Thoracic aorta (tissue), 2 donors: ENCODE measurements around the gene GALNT2. TPM values are rescaled to one million over a fixed set of nuclear protein-coding genes. Genes with fewer than 3 reads are reported as not detected.

ENCODE experiments used
- ATAC-seq: fragments of 150-250 bp; one replicate; pipeline ENCODE4 v1.8.0; 2017; ENCODE audit warnings: low read depth; ENCODE audit not compliant: insufficient number of reproducible peaks, low FRiP score
- DNase-seq: peaks from one replicate; pipeline ENCODE4 v3.0.0-alpha.2; 2020; ENCODE audit warnings: low spot score
- H3K27ac ChIP-seq, 2 donors: fragments of 200-600 bp; sonication (generic); 1 replicate in 1 of 2; 2 replicates in 1 of 2; pipeline ENCODE4 v1.5.1; 2016; ENCODE audit warnings: mild to moderate bottlenecking in 2 of 2, moderate library complexity in 2 of 2
- H3K27me3 ChIP-seq: fragments of 200-600 bp; sonication (generic); replicated peaks from 2 replicates; pipeline ENCODE4 v1.6.0; 2016; ENCODE audit warnings: mild to moderate bottlenecking; ENCODE audit not compliant: insufficient read depth
- H3K36me3 ChIP-seq: fragments of 200-600 bp; sonication (generic); one replicate; pipeline ENCODE4 v1.5.1; 2016
- H3K4me1 ChIP-seq, 2 donors: fragments of 200-600 bp; sonication (generic); 1 replicate in 1 of 2; 2 replicates in 1 of 2; pipeline versions ENCODE4 v1.5.1 to v1.6.0; 2016; ENCODE audit warnings: low read depth in 2 of 2, mild to moderate bottlenecking in 1 of 2; ENCODE audit not compliant: control insufficient read depth in 1 of 2
- H3K4me3 ChIP-seq: fragments of 200-600 bp; sonication (generic); 2 replicates; pipeline ENCODE4 v1.5.1; 2016; ENCODE audit warnings: mild to moderate bottlenecking
- H3K9me3 ChIP-seq: fragments of 200-600 bp; sonication (generic); 2 replicates; pipeline ENCODE4 v1.5.1; 2016
- CTCF ChIP-seq: fragments of 200-600 bp; sonication (generic); IDR thresholded peaks from one replicate; pipeline ENCODE4 v1.5.1; 2019; ENCODE audit warnings: antibody characterized with exemption
- total RNA-seq, 2 donors: library from RNA; depleted of rRNA; stranded (reverse); fragments of >200 nt; gene quantifications; one replicate each; pipeline versions ENCODE4 v1.1.0 to v1.2.3, GENCODE V29; 2016

The GALNT2 gene
- total RNA-seq, 2 donors from 2014 or later = 113 to 148 TPM

- DNase-seq = no peak
Measured at GRCh38 chr1:230076121-230076520, 9.1 kb downstream of the GALNT2 start.

GRCh38 chr1:230077011-230077410, 10.0 kb downstream of the GALNT2 start:
- DNase-seq = no peak
- no peaks in the 10 kb centered on the region for H3K9me3 ChIP-seq
- TF ChIP-seq CTCF = no peak
- no peak for ATAC-seq
- H3K27ac ChIP-seq = peak overlapping the region in 1 of 2 donors; percentile 2
- H3K4me1 ChIP-seq = peaks cover 40 to 90% of the 10 kb centered on the region in 2 donors
- H3K4me3 ChIP-seq = no peak overlapping the region
- no peaks in the 10 kb centered on the region for H3K27me3 ChIP-seq
- no peaks in the 10 kb centered on the region for H3K36me3 ChIP-seq

More at GRCh38 chr1:230076121-230076520, 9.1 kb downstream of the GALNT2 start:
- Histone ChIP-seq H3K4me3 (no peak overlapping the region), H3K27ac (no peak overlapping the region), H3K4me1 (peaks cover 46 to 98% of the 10 kb centered on the region in 2 donors), H3K9me3 (no peaks in the 10 kb centered on the region), H3K27me3 (no peaks in the 10 kb centered on the region), H3K36me3 (no peaks in the 10 kb centered on the region)
- ATAC-seq = no peak
- no peak for TF ChIP-seq CTCF

- H3K27me3 ChIP-seq = no peaks in the 10 kb centered on the region
- H3K4me1 ChIP-seq = peaks cover 40 to 84% of the 10 kb centered on the region in 2 donors
- no peak for DNase-seq
- no peaks in the 10 kb centered on the region for H3K9me3 ChIP-seq
- TF ChIP-seq CTCF = no peak
- no peaks in the 10 kb centered on the region for H3K36me3 ChIP-seq
- no peak overlapping the region for H3K4me3 ChIP-seq
- ATAC-seq = no peak
- H3K27ac ChIP-seq = peak overlapping the region in 1 of 2 donors; percentile 67
Measured at GRCh38 chr1:230077436-230078213, 10.6 kb downstream of the GALNT2 start.

- no peak for TF ChIP-seq CTCF
- Histone ChIP-seq H3K9me3 (no peaks in the 10 kb centered on the region), H3K27ac (peak overlapping the region; percentile 58 to 67), H3K27me3 (no peaks in the 10 kb centered on the region), H3K4me3 (peak overlapping the region; percentile 1), H3K4me1 (peaks cover 42 to 78% of the 10 kb centered on the region in 2 donors), H3K36me3 (no peaks in the 10 kb centered on the region)
- DNase-seq (no peak), ATAC-seq (no peak)
Measured at GRCh38 chr1:230079199-230080024, 12.4 kb downstream of the GALNT2 start.

- Histone ChIP-seq H3K4me3 (no peak overlapping the region), H3K36me3 (no peaks in the 10 kb centered on the region), H3K9me3 (no peaks in the 10 kb centered on the region), H3K27ac (peak overlapping the region; percentile 39 to 67), H3K4me1 (peaks cover 43 to 78% of the 10 kb centered on the region in 2 donors), H3K27me3 (no peaks in the 10 kb centered on the region)
- DNase-seq (no peak), ATAC-seq (no peak)
- no peak for TF ChIP-seq CTCF
Measured at GRCh38 chr1:230080822-230081221, 13.8 kb downstream of the GALNT2 start.
